Trophoblast cell (in vitro differentiated cells and primary cell): ENCODE data around the gene DENND4B.

Source experiments
- DNase-seq, 2 donors: peaks; one replicate each; pipeline ENCODE4 v3.0.0-alpha.2; 2016
- H2AFZ ChIP-seq: 2 replicates; pipeline ENCODE4 v1.6.1; 2013; ENCODE audit warnings: low read length, moderate library complexity, mild to moderate bottlenecking; ENCODE audit not compliant: insufficient read depth, poor library complexity
- H2AK5ac ChIP-seq: 2 replicates; pipeline ENCODE4 v1.6.1; 2013; ENCODE audit warnings: mild to moderate bottlenecking, low read length
- H2BK120ac ChIP-seq: 2 replicates; pipeline ENCODE4 v1.6.1; 2013; ENCODE audit warnings: low read length, mild to moderate bottlenecking, moderate library complexity; ENCODE audit not compliant: insufficient read depth, poor library complexity
- H2BK12ac ChIP-seq: 2 replicates; pipeline ENCODE4 v1.6.1; 2013; ENCODE audit warnings: mild to moderate bottlenecking, low read length, moderate library complexity
- H2BK5ac ChIP-seq: 2 replicates; pipeline ENCODE4 v1.6.1; 2013; ENCODE audit warnings: low read length, low read depth, moderate library complexity, mild to moderate bottlenecking; ENCODE audit not compliant: poor library complexity
- H3K14ac ChIP-seq: 2 replicates; pipeline ENCODE4 v1.6.1; 2013; ENCODE audit warnings: mild to moderate bottlenecking, low read length
- H3K18ac ChIP-seq: 2 replicates; pipeline ENCODE4 v1.6.1; 2013; ENCODE audit warnings: mild to moderate bottlenecking, low read length
- H3K23ac ChIP-seq: 2 replicates; pipeline ENCODE4 v1.6.1; 2013; ENCODE audit warnings: low read length
- H3K27ac ChIP-seq: 2 replicates; pipeline ENCODE4 v1.5.1; 2013; ENCODE audit warnings: low read depth, mild to moderate bottlenecking, inconsistent platforms, low read length, moderate library complexity
- H3K27me3 ChIP-seq: 2 replicates; pipeline ENCODE4 v1.6.1; 2013; ENCODE audit warnings: inconsistent platforms, mild to moderate bottlenecking, low read length, moderate library complexity; ENCODE audit not compliant: insufficient read depth
- H3K36me3 ChIP-seq, 2 experiments: 1 replicate in 1 of 2; 2 replicates in 1 of 2; pipeline ENCODE4 v1.6.1; 2013; ENCODE audit warnings: low read length in 2 of 2, mild to moderate bottlenecking in 2 of 2, moderate library complexity in 1 of 2; ENCODE audit not compliant: insufficient read depth in 2 of 2, control insufficient read depth in 1 of 2
- H3K4ac ChIP-seq: 2 replicates; pipeline ENCODE4 v1.6.1; 2013; ENCODE audit warnings: low read depth, mild to moderate bottlenecking, low read length, moderate library complexity
- H3K4me1 ChIP-seq, 2 experiments: 1 replicate in 1 of 2; 2 replicates in 1 of 2; pipeline ENCODE4 v1.6.1; 2013; ENCODE audit warnings: low read length in 2 of 2, mild to moderate bottlenecking in 2 of 2, moderate library complexity in 1 of 2; ENCODE audit not compliant: insufficient read depth in 2 of 2, control insufficient read depth in 1 of 2
- H3K4me2 ChIP-seq: 2 replicates; pipeline ENCODE4 v1.6.1; 2013; ENCODE audit warnings: inconsistent platforms, mild to moderate bottlenecking, low read length, moderate library complexity
- H3K4me3 ChIP-seq: 2 replicates; pipeline ENCODE4 v1.5.1; 2013; ENCODE audit warnings: mild to moderate bottlenecking, low read depth, low read length, inconsistent platforms
- H3K79me1 ChIP-seq: one replicate; pipeline ENCODE4 v1.6.1; 2013; ENCODE audit warnings: low read length
- H3K79me2 ChIP-seq: 2 replicates; pipeline ENCODE4 v1.6.1; 2013; ENCODE audit warnings: low read length, mild to moderate bottlenecking; ENCODE audit not compliant: control insufficient read depth, insufficient read depth, poor library complexity
- H3K9ac ChIP-seq: 2 replicates; pipeline ENCODE4 v1.6.1; 2013; ENCODE audit warnings: mild to moderate bottlenecking, low read length
- H3K9me3 ChIP-seq: 2 replicates; pipeline ENCODE4 v1.6.1; 2013; ENCODE audit warnings: low read depth, mild to moderate bottlenecking, control low read depth, inconsistent platforms, low read length; ENCODE audit not compliant: insufficient read depth
- H4K12ac ChIP-seq: 2 replicates; pipeline ENCODE4 v1.6.1; 2013; ENCODE audit warnings: low read depth, mild to moderate bottlenecking, low read length, moderate library complexity
- H4K8ac ChIP-seq: 2 replicates; pipeline ENCODE4 v1.6.1; 2013; ENCODE audit warnings: low read depth, mild to moderate bottlenecking, low read length, moderate library complexity
- H4K91ac ChIP-seq: one replicate; pipeline ENCODE4 v1.6.1; 2013; ENCODE audit warnings: low read depth, mild to moderate bottlenecking, low read length, moderate library complexity
- WGBS: extraction: QIAGEN DNeasy Blood & Tissue Kit; methylation state at CpG from one replicate; pipeline ENCODE4 v1.1.7; 2013; ENCODE audit warnings: missing lambda C conversion rate; ENCODE audit not compliant: insufficient read length, insufficient coverage; ENCODE audit errors: extremely low coverage; 5-methylcytosine and 5-hydroxymethylcytosine counted together

The DENND4B gene

DNA sequence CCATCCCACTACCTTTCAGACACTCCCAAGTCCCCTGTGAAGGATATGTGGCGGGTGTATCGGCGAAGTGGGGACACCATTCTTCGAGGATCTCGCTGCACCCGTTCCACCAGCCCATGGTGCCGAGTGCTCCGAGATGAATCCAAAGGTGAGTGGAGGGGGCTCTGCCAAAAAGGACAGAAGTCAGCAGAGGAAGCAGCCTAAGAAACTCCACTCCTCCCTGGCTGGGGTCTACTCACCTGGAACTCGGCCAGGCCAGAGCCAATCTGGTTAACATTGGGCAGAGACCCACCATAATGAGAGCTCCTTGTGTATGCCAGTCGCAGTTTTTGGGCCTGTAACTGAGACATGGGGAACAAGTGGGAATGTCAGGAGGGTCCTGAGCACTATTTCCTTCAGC, 8.3 kb upstream of the DENND4B start:
- Histone ChIP-seq H3K4me3 (no peak overlapping the region), H3K23ac (no peak overlapping the region), H3K14ac (no peak overlapping the region), H3K9ac (no peak overlapping the region), H2AK5ac (no peak overlapping the region), H4K12ac (no peak overlapping the region), H2BK5ac (no peak overlapping the region), H2BK120ac (no peak overlapping the region), H3K36me3 (peaks cover 39 to 44% of the 10 kb centered on the region in 2 experiments), H3K18ac (no peak overlapping the region), H4K8ac (no peak overlapping the region), H2BK12ac (no peak overlapping the region), H3K4ac (peak overlapping the region; percentile 4), H4K91ac (no peak overlapping the region), H3K9me3 (no peaks in the 10 kb centered on the region), H2AFZ (no peak overlapping the region), H3K4me1 (peaks cover 6 to 9% of the 10 kb centered on the region in 2 experiments), H3K79me1 (peaks cover 7% of the 10 kb centered on the region), H3K4me2 (no peak overlapping the region), H3K27ac (no peak overlapping the region), H3K27me3 (no peaks in the 10 kb centered on the region), H3K79me2 (peaks cover 19% of the 10 kb centered on the region)
- no CpG with 5 or more reads among the region's 10 CpGs for WGBS
- DNase-seq: no peak

DNA sequence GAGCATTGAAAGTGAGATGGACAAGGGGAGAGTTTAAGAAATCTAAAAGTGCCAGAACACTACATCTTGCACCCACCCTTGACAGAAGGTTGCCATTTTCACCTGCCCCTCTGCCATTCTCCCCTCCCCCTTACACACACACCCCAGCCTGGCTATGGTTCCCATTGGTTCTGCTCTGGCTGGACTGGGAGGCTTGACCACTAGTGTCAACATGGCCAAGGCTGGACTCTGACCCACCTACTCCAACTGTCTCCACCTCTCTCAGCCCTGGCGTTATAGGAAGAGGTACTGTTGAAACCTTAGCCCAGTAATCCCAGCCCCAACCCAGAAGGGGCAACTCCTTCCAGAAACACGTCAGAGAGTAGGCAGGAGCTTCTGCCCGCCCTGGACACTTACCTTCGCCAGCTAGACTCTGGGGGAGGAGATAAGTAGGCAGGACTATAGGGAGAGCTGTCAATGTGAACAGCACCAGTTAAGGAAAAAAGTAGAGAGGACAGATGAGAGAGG, 7.4 kb upstream of the DENND4B start:
- no peak for DNase-seq
- peaks cover 6 to 9% of the 10 kb centered on the region in 2 experiments for H3K4me1 ChIP-seq
- H3K79me1 ChIP-seq: peaks cover 7% of the 10 kb centered on the region
- no peaks in the 10 kb centered on the region for H3K27me3 ChIP-seq
- peak overlapping the region; percentile 30 for H3K4ac ChIP-seq
- no peak overlapping the region for H2AFZ ChIP-seq
- peaks cover 36 to 45% of the 10 kb centered on the region in 2 experiments for H3K36me3 ChIP-seq
- H3K18ac ChIP-seq: no peak overlapping the region
- no peak overlapping the region for H3K4me3 ChIP-seq
- H3K14ac ChIP-seq: no peak overlapping the region
- no peak overlapping the region for H2AK5ac ChIP-seq
- no peak overlapping the region for H3K4me2 ChIP-seq
- H2BK5ac ChIP-seq: no peak overlapping the region
- no peak overlapping the region for H2BK120ac ChIP-seq
- no peak overlapping the region for H4K91ac ChIP-seq
- H3K27ac ChIP-seq: no peak overlapping the region
- no peak overlapping the region for H4K12ac ChIP-seq
- H2BK12ac ChIP-seq: no peak overlapping the region
- no CpG with 5 or more reads among the region's 4 CpGs for WGBS
- H4K8ac ChIP-seq: no peak overlapping the region
- H3K9me3 ChIP-seq: no peaks in the 10 kb centered on the region
- H3K9ac ChIP-seq: peak overlapping the region; percentile 29
- peaks cover 19% of the 10 kb centered on the region for H3K79me2 ChIP-seq
- peak overlapping the region; percentile 27 for H3K23ac ChIP-seq

GRCh38 chr1:153951801-153952200, 5.3 kb upstream of the DENND4B start:
- peaks cover 1 to 2% of the 10 kb centered on the region in 2 experiments for H3K4me1 ChIP-seq
- H3K9me3 ChIP-seq: no peaks in the 10 kb centered on the region
- H3K23ac ChIP-seq: no peak overlapping the region
- no peak for DNase-seq
- H3K4ac ChIP-seq: no peak overlapping the region
- H4K12ac ChIP-seq: no peak overlapping the region
- no peak overlapping the region for H4K91ac ChIP-seq
- H3K27me3 ChIP-seq: no peaks in the 10 kb centered on the region
- H3K79me2 ChIP-seq: peaks cover 5% of the 10 kb centered on the region
- H3K18ac ChIP-seq: no peak overlapping the region
- H3K79me1 ChIP-seq: no peaks in the 10 kb centered on the region
- WGBS: no CpG with 5 or more reads among the region's 2 CpGs
- no peak overlapping the region for H2AFZ ChIP-seq
- H2BK120ac ChIP-seq: no peak overlapping the region
- no peak overlapping the region for H3K9ac ChIP-seq
- no peak overlapping the region for H3K4me2 ChIP-seq
- peaks cover 52 to 62% of the 10 kb centered on the region in 2 experiments for H3K36me3 ChIP-seq
- no peak overlapping the region for H2AK5ac ChIP-seq
- H2BK12ac ChIP-seq: no peak overlapping the region
- H3K27ac ChIP-seq: no peak overlapping the region
- H4K8ac ChIP-seq: no peak overlapping the region
- no peak overlapping the region for H3K4me3 ChIP-seq
- H2BK5ac ChIP-seq: no peak overlapping the region
- H3K14ac ChIP-seq: no peak overlapping the region

DNA sequence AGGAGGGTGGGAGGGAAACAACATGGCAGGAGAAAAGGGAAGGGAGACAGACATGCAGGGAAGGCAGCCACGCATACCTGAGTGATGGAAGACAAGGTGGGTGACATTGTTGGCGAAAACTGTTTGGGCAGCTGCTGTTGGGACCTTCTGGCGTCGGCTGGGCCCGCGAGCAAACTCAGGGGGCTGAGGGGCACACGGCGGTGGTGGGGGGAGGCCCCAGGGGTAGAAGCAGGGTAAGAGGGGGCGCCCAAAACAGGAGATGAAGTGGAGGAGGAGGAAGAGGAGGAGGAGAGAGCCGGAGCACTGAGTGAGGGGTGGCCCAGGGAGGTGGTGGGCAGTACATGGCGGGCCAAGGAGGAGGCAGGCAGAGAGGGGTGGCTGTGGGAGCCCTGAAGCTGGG, 4.7 kb upstream of the DENND4B start:
- Histone ChIP-seq H3K14ac (no peak overlapping the region), H4K12ac (no peak overlapping the region), H3K27me3 (no peaks in the 10 kb centered on the region), H3K9me3 (peaks cover 1% of the 10 kb centered on the region), H2BK120ac (no peak overlapping the region), H3K9ac (no peak overlapping the region), H2AK5ac (no peak overlapping the region), H3K23ac (no peak overlapping the region), H4K8ac (no peak overlapping the region), H3K27ac (no peak overlapping the region), H3K79me2 (peaks cover 2% of the 10 kb centered on the region), H3K4me3 (no peak overlapping the region), H3K36me3 (peaks cover 52 to 62% of the 10 kb centered on the region in 2 experiments), H4K91ac (no peak overlapping the region), H2BK5ac (no peak overlapping the region), H2AFZ (no peak overlapping the region), H3K79me1 (peaks cover 3% of the 10 kb centered on the region), H2BK12ac (no peak overlapping the region), H3K4me1 (no peaks in the 10 kb centered on the region), H3K4me2 (no peak overlapping the region), H3K4ac (no peak overlapping the region), H3K18ac (no peak overlapping the region)
- WGBS: no CpG with 5 or more reads among the region's 11 CpGs
- no peak for DNase-seq
